Measurements from ENCODE around the gene DARS2.

DNA sequence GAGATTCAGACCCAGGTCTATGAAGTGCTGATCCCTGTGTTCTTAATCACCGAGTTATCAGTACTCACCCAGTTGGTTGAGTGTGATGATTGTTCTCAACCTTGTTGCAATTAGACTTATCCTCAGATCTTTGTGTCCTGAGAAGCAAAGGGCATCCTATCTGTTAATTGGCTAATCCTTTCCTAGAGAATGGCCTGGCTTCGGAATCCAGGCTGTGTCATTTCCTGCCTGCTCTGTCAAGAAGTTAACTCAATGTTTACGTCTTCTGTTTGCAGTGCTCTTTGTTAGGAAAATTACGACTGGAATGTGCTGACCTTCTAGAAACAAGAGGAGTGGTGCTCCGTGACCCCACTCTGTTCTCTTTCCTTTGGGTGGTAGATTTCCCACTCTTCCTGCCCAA is 28.6 kb downstream of the DARS2 start:
- no peak for TF ChIP-seq CTCF (IDR thresholded peaks at IDR 0.05; ENCODE audit: low read length)
- TF ChIP-seq EZH2 (IDR thresholded peaks at IDR 0.05; ENCODE audit: borderline replicate concordance, low read length), result no peak

All from OCI-LY1 (cell line).